LNCaP clone FGC (cell line): ENCODE measurements around the gene ACOT11.

Source experiments
- DNase-seq: peaks from one replicate; pipeline ENCODE4 v3.0.0-alpha.2; 2011; ENCODE audit warnings: low read depth
- H3K4me3 ChIP-seq: 2 replicates; pipeline ENCODE4 v1.5.1; 2011; ENCODE audit warnings: mild to moderate bottlenecking, low read depth, low read length, control low read depth
- CTCF ChIP-seq: IDR thresholded peaks from 2 replicates; pipeline ENCODE4 v1.5.1; 2012; ENCODE audit warnings: mild to moderate bottlenecking; ENCODE audit not compliant: control insufficient read depth, insufficient read depth; ENCODE audit errors: extremely low read depth

Gene ACOT11

GRCh38 chr1:54603241-54603640 is 55.2 kb downstream of the ACOT11 start:
- no peak overlapping the region for H3K4me3 ChIP-seq
- no peak for TF ChIP-seq CTCF
- no peak for DNase-seq

- no peak for DNase-seq
- no peak for TF ChIP-seq CTCF
- H3K4me3 ChIP-seq = no peak overlapping the region
Measured at GRCh38 chr1:54604051-54604450, 56.0 kb downstream of the ACOT11 start.

GRCh38 chr1:54604572-54605370 is 56.7 kb downstream of the ACOT11 start:
- TF ChIP-seq CTCF = no peak
- no peak overlapping the region for H3K4me3 ChIP-seq
- DNase-seq = no peak

GRCh38 chr1:54606096-54606989 is 58.3 kb downstream of the ACOT11 start:
- no peak for DNase-seq
- TF ChIP-seq CTCF = no peak
- no peak overlapping the region for H3K4me3 ChIP-seq

GRCh38 chr1:54606990-54607325 is 58.9 kb downstream of the ACOT11 start:
- H3K4me3 ChIP-seq = no peak overlapping the region
- no peak for TF ChIP-seq CTCF
- DNase-seq = no peak

- no peak for DNase-seq
- H3K4me3 ChIP-seq = no peak overlapping the region
- no peak for TF ChIP-seq CTCF
Measured at GRCh38 chr1:54607821-54608565, 60.0 kb downstream of the ACOT11 start.
